HG03432 (cell line): ENCODE results near the gene OR1Q1.
"Not testable (repeated sequence)": the region's sequence is repeated elsewhere in the genome, so short reads cannot be mapped to it uniquely, and the experiment has no call there.

Source experiments
- ATAC-seq: cut with Tn5 transposase; IDR thresholded peaks from one replicate; pipeline ENCODE4 v1.9.1; 2021; ENCODE audit warnings: mild to moderate bottlenecking, moderate library complexity; ENCODE audit not compliant: unreplicated experiment

Gene OR1Q1, protein sequence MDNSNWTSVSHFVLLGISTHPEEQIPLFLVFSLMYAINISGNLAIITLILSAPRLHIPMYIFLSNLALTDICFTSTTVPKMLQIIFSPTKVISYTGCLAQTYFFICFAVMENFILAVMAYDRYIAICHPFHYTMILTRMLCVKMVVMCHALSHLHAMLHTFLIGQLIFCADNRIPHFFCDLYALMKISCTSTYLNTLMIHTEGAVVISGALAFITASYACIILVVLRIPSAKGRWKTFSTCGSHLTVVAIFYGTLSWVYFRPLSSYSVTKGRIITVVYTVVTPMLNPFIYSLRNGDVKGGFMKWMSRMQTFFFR

DNA sequence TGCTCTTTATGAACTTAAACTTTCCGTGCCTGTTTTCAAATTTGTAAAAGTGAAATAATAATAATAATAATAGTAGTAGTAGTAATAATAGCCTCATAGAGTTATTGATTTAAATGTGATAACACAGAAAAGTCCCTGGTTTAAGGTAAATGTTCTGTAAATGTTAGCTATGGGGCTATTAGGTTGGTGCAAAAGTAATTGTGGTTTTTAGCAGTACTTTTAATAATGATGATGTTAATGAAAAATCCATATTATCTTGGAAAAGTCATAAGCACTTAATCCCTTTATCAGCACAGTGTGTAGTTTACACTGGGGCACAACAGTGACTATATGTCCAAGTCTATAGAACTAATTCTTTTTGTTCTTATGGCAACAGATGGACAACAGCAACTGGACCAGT is at the start of gene OR1Q1:
Gene OR1Q1 (plus strand): TSS at position 377 of the 400 bp plus-strand sequence. CDS start 0 bp downstream, at position 377.
- no peak for ATAC-seq

DNA sequence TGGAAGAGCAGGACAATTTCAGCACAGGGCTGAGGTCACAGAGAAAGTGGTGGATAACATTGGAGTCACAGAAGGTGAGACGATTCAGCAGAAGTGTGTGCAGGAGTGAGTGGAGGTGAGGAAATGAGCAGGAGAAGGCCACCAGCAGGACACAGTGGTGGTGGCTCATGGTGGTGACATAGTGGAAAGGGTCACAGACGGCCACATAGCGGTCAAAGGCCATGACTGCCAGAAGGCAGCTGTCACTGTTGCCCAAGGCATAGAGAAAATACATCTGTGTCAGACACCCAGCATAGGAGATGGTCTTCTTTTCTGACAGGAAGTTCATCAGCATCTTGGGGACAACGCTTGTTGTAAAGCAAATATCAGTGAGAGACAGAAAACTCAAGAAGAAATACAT is 46.6 kb upstream of the OR1Q1 start:
- ATAC-seq: no peak

- ATAC-seq: no peak
Observed at GRCh38 chr9:122572456-122572855, 42.1 kb upstream of the OR1Q1 start.

- ATAC-seq: no peak
Observed at GRCh38 chr9:122579874-122580273, 34.7 kb upstream of the OR1Q1 start.

DNA sequence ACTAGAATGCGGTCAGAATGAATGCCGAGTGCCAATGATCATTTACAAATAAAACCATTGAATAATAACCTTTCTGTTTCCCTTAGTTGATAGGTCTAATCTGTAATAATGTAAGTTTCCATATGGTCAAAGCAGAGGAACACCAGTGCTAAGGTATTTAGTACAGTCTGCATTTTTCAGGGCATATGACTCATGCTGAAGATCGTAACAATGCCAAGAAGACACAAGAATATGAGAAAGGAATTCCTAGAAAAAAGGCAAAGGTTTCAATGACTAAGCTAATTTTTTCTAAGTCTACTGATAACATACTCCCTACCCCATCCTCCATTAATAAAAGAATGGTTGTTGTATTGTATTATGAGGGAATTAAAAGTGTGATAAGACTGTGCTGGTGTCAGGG is 34.2 kb upstream of the OR1Q1 start:
- no peak for ATAC-seq

- not testable (repeated sequence) for ATAC-seq
Observed at GRCh38 chr9:122583284-122583683, 31.3 kb upstream of the OR1Q1 start, which contains the start of gene OR1L8. TSS of gene OR1L8 (minus strand) at chr9:122583384. CDS start at chr9:122568477, 14,907 bp downstream.

DNA sequence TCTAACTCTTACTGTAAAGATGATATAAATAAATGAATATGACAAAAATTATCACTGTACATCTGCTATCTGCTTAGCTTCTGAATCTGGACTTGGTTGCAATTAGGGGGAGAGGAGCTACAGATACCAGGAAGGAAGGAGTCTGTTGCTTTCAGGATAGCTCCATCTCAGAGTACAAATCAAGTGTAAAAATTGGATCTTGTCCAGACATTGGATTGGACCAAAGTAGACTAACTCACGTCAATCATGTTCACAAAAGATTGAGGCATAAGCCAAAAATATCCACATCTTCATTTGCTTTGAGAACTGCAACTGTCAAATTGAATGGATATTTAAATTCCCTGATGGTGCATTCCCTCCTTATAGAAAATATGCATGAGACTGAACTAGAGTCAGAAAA is 8.8 kb upstream of the OR1Q1 start:
- ATAC-seq: no peak

DNA sequence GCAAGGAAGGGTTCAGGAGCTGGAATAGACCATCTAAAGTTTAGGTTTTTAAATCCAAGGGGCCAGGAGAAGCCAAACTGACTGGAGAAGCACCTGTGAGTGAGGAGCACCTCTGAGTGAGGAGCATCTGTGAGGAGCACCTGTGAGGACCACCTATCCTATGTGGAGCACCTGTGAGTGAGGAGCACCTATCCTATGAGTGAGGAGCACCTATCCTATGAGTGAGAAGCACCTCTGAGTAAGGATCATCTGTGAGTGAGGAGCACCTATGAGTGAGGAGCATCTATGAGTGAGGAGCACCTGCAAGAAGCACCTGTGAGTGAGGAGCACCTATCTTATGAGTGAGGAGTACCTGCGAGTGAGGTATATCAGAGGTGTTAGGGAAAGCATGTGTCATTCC is 8.0 kb upstream of the OR1Q1 start:
- no peak for ATAC-seq

DNA sequence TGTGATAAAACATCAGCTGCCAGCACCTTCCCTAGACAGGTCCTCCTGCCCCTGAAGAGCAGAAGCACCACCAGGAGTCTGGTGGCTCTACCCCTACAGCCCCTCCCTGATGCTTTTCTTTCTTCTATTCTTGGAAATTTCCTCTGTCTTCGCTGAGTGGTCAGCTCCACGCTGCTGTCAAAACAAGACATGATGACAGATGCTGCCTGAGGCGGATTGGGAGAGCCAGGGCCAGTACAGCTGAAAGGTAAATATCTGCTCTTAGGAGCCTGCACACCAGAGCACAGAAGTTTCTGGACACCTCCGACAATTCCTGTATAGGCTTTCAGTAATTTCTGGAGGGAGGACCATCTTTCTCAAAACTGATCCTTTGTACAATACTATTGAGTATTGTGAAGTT is 4.7 kb upstream of the OR1Q1 start:
- ATAC-seq: no peak

- ATAC-seq: no peak
Observed at GRCh38 chr9:122619996-122620395, 5.5 kb downstream of the OR1Q1 start.

GRCh38 chr9:122642226-122642625 is 27.7 kb downstream of the OR1Q1 start:
- no peak for ATAC-seq

- ATAC-seq: no peak
Observed at GRCh38 chr9:122656378-122656777, 41.8 kb downstream of the OR1Q1 start.

- no peak for ATAC-seq
Observed at GRCh38 chr9:122657527-122657926, 43.0 kb downstream of the OR1Q1 start, which contains the start of gene OR1B1. TSS of gene OR1B1 (minus strand) at chr9:122657627.

DNA sequence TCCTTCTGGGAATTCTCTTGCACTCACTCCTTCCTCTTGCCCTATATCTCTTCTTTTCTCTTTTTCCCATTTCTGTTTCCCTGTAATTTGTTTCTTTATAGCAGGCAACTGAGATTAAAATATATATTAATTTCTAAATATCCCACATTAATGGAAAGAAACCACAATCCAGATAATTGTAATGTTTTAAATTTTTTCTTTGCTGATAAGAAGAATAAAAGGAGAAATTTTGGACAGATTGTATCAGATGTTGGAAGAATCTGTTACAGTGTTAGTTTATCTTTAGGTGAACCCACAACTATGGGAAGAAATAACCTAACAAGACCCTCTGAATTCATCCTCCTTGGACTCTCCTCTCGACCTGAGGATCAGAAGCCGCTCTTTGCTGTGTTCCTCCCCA is 46.9 kb downstream of the OR1Q1 start, which contains the start of gene OR1L1:
Gene OR1L1 (plus strand): TSS at position 301 of the 400 bp plus-strand sequence. CDS start 0 bp downstream, at position 301.
- no peak for ATAC-seq
